PFSK-1 (cell line): ENCODE results near the gene HSDL1.

Source experiments
- TAF1 ChIP-seq: IDR thresholded peaks from 2 replicates; pipeline ENCODE4 v1.6.1; 2012; ENCODE audit warnings: low read length, control low read depth, borderline replicate concordance; ENCODE audit not compliant: insufficient read depth
- TF ChIP-seq, protein P1 (sequence below), 2 experiments: IDR thresholded peaks; 2 replicates each; pipeline versions ENCODE4 v1.6.1 to v1.8.0; 2011 to 2012; ENCODE audit warnings: low read depth in 2 of 2, low read length in 2 of 2, control low read depth in 1 of 2, inconsistent platforms in 1 of 2, mild to moderate bottlenecking in 1 of 2, moderate library complexity in 1 of 2; ENCODE audit not compliant: insufficient read depth in 1 of 2

DNA sequence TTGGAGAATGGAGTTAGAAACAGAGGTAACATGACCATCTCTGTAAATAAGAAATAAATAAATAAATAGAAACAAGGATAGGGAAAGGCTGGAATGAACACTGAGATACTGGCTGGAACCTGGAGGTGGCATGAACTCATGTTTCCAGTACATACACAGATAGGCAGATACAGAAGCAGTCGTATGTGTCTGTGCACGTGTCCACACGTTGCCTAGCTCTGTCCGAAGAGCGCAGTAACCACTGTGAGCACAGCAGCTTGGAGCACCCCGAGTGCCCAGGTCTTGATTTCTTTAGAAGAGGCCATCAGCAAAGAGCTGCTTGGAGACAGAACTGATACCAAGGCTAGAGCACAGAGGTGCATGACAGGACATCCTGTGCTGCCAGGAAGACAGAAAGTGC lies 65.3 kb downstream of the HSDL1 start:
- TF ChIP-seq, protein P1, sequence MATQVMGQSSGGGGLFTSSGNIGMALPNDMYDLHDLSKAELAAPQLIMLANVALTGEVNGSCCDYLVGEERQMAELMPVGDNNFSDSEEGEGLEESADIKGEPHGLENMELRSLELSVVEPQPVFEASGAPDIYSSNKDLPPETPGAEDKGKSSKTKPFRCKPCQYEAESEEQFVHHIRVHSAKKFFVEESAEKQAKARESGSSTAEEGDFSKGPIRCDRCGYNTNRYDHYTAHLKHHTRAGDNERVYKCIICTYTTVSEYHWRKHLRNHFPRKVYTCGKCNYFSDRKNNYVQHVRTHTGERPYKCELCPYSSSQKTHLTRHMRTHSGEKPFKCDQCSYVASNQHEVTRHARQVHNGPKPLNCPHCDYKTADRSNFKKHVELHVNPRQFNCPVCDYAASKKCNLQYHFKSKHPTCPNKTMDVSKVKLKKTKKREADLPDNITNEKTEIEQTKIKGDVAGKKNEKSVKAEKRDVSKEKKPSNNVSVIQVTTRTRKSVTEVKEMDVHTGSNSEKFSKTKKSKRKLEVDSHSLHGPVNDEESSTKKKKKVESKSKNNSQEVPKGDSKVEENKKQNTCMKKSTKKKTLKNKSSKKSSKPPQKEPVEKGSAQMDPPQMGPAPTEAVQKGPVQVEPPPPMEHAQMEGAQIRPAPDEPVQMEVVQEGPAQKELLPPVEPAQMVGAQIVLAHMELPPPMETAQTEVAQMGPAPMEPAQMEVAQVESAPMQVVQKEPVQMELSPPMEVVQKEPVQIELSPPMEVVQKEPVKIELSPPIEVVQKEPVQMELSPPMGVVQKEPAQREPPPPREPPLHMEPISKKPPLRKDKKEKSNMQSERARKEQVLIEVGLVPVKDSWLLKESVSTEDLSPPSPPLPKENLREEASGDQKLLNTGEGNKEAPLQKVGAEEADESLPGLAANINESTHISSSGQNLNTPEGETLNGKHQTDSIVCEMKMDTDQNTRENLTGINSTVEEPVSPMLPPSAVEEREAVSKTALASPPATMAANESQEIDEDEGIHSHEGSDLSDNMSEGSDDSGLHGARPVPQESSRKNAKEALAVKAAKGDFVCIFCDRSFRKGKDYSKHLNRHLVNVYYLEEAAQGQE (IDR thresholded peaks at IDR 0.05; ENCODE audit: insufficient read depth in 1 of 2, low read depth in 2 of 2, low read length in 2 of 2) = no peak
- no peak for TF ChIP-seq TAF1
